Aorta (tissue), 5 donors: ENCODE measurements around the gene SNRPD3. TPM values are rescaled to one million over a fixed set of nuclear protein-coding genes. Genes with fewer than 3 reads are reported as not detected.
"Not testable (repeated sequence)": the region's sequence is repeated elsewhere in the genome, so short reads cannot be mapped to it uniquely, and the experiment has no call there.

Experiments used
- ATAC-seq: fragments of 200-7000 bp; cut with Tn5 transposase; one replicate; pipeline ENCODE4 v1.9.1; 2022; ENCODE audit warnings: moderate library complexity; ENCODE audit not compliant: low FRiP score
- DNase-seq, 2 donors: peaks; one replicate each; pipeline ENCODE4 v3.0.0-alpha.2; 2020
- H3K27ac ChIP-seq, 2 donors: one replicate each; pipeline ENCODE4 v1.5.1; 2013; ENCODE audit warnings: low read length in 2 of 2, mild to moderate bottlenecking in 2 of 2, moderate library complexity in 2 of 2, control low read depth in 1 of 2, inconsistent platforms in 1 of 2, low read depth in 1 of 2
- H3K27me3 ChIP-seq, 2 donors: one replicate each; pipeline ENCODE4 v1.6.1; 2013; ENCODE audit warnings: control low read depth in 1 of 2, low read length in 1 of 2, mild to moderate bottlenecking in 1 of 2, moderate library complexity in 1 of 2; ENCODE audit not compliant: insufficient read depth in 2 of 2, control insufficient read depth in 1 of 2
- H3K36me3 ChIP-seq, 2 donors: one replicate each; pipeline ENCODE4 v1.6.1; 2013; ENCODE audit warnings: control low read depth in 1 of 2, low read length in 1 of 2, mild to moderate bottlenecking in 1 of 2; ENCODE audit not compliant: insufficient read depth in 2 of 2, control insufficient read depth in 1 of 2
- H3K4me1 ChIP-seq, 2 donors: one replicate each; pipeline ENCODE4 v1.6.1; 2013; ENCODE audit warnings: low read length in 2 of 2, control low read depth in 1 of 2, mild to moderate bottlenecking in 1 of 2, moderate library complexity in 1 of 2; ENCODE audit not compliant: insufficient read depth in 2 of 2, control insufficient read depth in 1 of 2
- H3K4me3 ChIP-seq, 2 donors: one replicate each; pipeline ENCODE4 v1.5.1; 2013; ENCODE audit warnings: low read length in 2 of 2, control low read depth in 1 of 2, mild to moderate bottlenecking in 1 of 2
- H3K9me3 ChIP-seq: one replicate; pipeline ENCODE4 v1.6.1; 2013; ENCODE audit warnings: mild to moderate bottlenecking, low read length; ENCODE audit not compliant: control insufficient read depth
- WGBS, 2 donors: extraction: QIAGEN DNeasy Blood & Tissue Kit; methylation state at CpG; one replicate each; pipeline ENCODE4 v1.1.7; 2013; 5-methylcytosine and 5-hydroxymethylcytosine counted together
- intact Hi-C, 2 donors: fragments of 100-400 bp; cut with DNase I; formaldehyde crosslinking; loops; one replicate each; pipeline versions ENCODE4 v1.14.2 to v1.15.0; 2022
- polyA plus RNA-seq, 2 donors: library from polyadenylated mRNA; stranded (reverse); fragments of 200-250 nt; gene quantifications; one replicate each; pipeline ENCODE4 v1.2.3, GENCODE V29; 2013
- total RNA-seq, 2 donors: library from RNA; stranded (reverse); fragmentation: NEBNext Ultra II Directional; extraction: Animal tissue kit (Norgen Biotek cat#: 25700); gene quantifications; one replicate each; pipeline ENCODE4 v1.2.1, GENCODE V29; 2021
- donor health status: healthy with polysubstance abuse.
- donor health status: Bipolar disorder and iron deficiency.
- donor health status: DM: no; HTN: no; CAD: no.
- donor health status: DM: no; HTN: no; CAD: no.
- donor health status: DM: yes; HTN: yes; CAD: no.

SNRPD3 gene
- total and polyA plus RNA-seq, 4 donors: 43.4 to 91.4 (median 60.0) TPM

- H3K4me1 ChIP-seq: no peaks in the 10 kb centered on the region
- H3K27me3 ChIP-seq: no peaks in the 10 kb centered on the region
- H3K9me3 ChIP-seq: no peaks in the 10 kb centered on the region
- DNase-seq: peak in 1 of 2 donors; percentile 66
- no peaks in the 10 kb centered on the region for H3K36me3 ChIP-seq
- no peak for ATAC-seq
- WGBS, 2 donors: 91 to 95% methylated on average over 6 of the region's 6 CpGs
- no peak overlapping the region for H3K27ac ChIP-seq
- intact Hi-C loops: no loop called here
- no peak overlapping the region for H3K4me3 ChIP-seq
These were observed 35.6 kb downstream of the SNRPD3 start for GRCh38 chr22:24591286-24591830.

DNA sequence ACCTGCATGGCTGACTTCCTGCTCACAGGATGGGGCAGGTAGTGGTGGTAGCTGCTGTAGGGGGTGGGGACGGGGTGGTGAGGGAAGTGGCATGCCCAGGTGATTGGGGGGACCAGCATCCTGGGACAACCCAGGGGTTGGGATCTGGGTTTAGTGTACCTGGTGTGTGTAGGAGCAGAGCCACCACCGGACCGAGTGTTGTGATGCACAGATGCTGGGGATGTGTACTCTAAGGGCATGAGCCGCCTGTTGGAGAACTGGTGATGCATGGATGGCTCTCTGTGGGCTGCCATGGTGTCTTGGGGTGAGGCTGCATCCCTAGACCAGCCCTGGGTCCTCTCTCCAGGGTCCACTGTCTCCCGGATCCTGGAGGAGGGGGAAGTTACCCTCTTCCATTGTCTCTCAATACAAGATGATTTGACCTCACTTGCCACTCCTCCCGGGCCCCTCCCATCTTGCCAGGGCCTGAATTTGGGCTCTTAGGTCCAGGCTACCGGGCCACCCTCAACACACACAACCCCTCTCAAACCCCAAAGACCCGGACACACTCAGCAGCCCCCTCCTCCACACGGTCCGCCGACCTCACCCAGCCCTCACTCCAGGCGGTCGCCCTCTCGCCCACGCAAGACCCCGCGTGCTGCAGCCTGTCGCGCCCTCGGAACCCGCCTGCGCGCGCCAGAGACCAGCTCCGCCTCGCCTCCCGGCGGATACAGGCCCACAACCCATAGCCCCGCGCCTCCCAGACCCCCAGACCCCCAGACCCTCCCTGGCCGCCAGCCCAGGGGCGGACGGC is 36.5 kb downstream of the SNRPD3 start:
- no peaks in the 10 kb centered on the region for H3K36me3 ChIP-seq
- no peak overlapping the region for H3K27ac ChIP-seq
- intact Hi-C loops: no loop called here
- DNase-seq (peak; percentile 56 to 82), ATAC-seq (no peak)
- WGBS, 2 donors: 9 to 13% methylated on average over 30 to 33 of the region's 33 CpGs
- peak overlapping the region; percentile 21 to 49 for H3K4me3 ChIP-seq
- H3K9me3 ChIP-seq: no peaks in the 10 kb centered on the region
- no peaks in the 10 kb centered on the region for H3K4me1 ChIP-seq
- H3K27me3 ChIP-seq: no peaks in the 10 kb centered on the region

DNA sequence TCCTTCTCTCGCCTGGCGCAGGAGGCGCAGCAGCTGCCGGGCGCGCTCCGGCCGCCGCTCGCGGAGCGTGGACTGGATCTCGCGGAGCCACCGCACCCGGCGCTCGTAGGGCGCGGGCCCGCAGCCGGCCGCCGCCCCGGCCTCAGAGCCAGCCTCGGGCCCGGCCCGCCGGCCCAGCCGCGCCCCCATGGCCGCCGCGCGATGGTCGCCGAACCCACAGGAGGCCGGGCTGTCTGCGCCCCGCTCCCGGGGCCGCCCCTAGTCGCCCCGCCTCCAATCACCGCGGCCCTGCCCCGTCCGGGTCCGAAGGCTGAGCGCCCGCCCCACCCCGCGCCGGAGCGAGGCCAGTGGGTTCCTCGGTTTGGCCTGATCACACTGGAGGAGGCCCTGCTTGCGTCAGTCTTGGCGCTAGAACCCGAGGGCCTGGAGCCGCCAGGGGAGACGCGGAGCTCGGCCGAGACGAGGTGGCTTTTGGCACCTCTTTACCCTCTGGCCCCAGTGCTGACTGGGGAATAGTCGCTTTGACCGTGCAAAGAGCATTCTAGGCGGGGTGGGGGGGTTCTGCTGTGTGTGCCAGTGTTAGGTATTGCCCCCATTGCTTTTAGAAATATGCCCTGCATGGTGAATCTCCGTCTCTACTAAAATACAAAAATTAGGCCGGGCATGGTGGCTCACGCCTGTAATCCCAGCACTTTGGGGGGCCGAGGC is 37.2 kb downstream of the SNRPD3 start, which contains the start of gene LRRC75B:
Gene LRRC75B (minus strand): TSS at position 223 of the 708 bp plus-strand sequence. CDS start 34 bp downstream, at position 189.
- ATAC-seq (peak; percentile 93), DNase-seq (peak; percentile 94 to 97)
- no peaks in the 10 kb centered on the region for H3K27me3 ChIP-seq
- intact Hi-C loops: no loop called here
- peak within 1 kb of the TSS; percentile 21 to 49 for H3K4me3 ChIP-seq
- no peaks in the 10 kb centered on the region for H3K9me3 ChIP-seq
- no peaks in the 10 kb centered on the region for H3K36me3 ChIP-seq
- H3K4me1 ChIP-seq: no peaks in the 10 kb centered on the region
- H3K27ac ChIP-seq: peak within 1 kb of the TSS in 1 of 2 donors; percentile 3
- WGBS, 2 donors: 2 to 3% methylated on average over 35 to 72 of the region's 72 CpGs

- intact Hi-C loops, ATAC-seq, H3K27ac ChIP-seq, H3K27me3 ChIP-seq, H3K36me3 ChIP-seq, H3K4me3 ChIP-seq, H3K9me3 ChIP-seq, H3K4me1 ChIP-seq: not testable (repeated sequence)
- WGBS, 2 donors: 86% methylated on average over 10 of the region's 10 CpGs
- DNase-seq: peak in 1 of 2 donors; percentile 51
These were observed 37.7 kb downstream of the SNRPD3 start for GRCh38 chr22:24593559-24593835.

DNA sequence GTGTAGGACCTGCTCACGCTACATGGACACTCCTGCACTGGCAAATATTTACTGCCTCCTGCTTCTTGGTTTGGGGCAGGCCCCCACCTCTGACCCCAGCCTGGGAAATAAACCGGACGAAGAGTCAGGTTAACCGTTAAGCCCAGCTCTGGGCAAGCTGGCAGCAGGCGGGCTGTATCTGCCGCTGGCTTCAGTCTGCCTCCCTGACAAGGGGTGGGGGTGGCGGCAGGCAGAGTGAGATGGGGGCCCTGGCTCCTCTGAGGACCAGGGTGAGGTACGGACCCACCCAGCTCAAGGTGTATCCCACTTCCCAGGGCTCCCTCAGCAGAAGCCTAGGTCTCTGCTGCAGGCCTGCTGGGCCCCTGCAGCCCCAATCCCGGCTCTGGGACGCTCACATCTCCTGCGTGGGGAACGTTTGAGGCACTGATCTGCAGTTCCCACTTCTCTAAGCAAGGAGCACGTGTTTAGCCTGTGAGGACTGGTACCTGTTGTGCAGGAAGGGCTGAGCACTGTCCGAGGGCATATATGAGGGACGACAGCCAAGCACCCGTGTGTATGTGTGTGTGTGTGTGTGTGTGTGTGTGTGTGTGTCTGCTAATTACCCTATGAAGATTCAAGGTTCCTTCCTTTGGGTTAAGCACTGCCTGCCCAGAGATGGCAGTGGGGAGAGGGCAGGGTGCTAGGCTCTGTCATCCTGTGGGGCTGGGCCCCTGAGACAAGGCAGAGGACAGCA is 38.2 kb downstream of the SNRPD3 start:
- no peak overlapping the region for H3K27ac ChIP-seq
- WGBS, 2 donors: 49 to 54% methylated on average over 16 of the region's 16 CpGs
- DNase-seq (peak in 1 of 2 donors; percentile 61), ATAC-seq (no peak)
- H3K36me3 ChIP-seq: no peaks in the 10 kb centered on the region
- H3K4me3 ChIP-seq: no peak overlapping the region
- no peaks in the 10 kb centered on the region for H3K27me3 ChIP-seq
- no peaks in the 10 kb centered on the region for H3K4me1 ChIP-seq
- H3K9me3 ChIP-seq: no peaks in the 10 kb centered on the region
- intact Hi-C loops: no loop called here

- DNase-seq (peak in 1 of 2 donors; percentile 45), ATAC-seq (no peak)
- no peak overlapping the region for H3K27ac ChIP-seq
- WGBS, 2 donors: 21 to 26% methylated on average over 7 of the region's 7 CpGs
- H3K4me3 ChIP-seq: no peak overlapping the region
- H3K4me1 ChIP-seq: no peaks in the 10 kb centered on the region
- H3K27me3 ChIP-seq: no peaks in the 10 kb centered on the region
- intact Hi-C loops: no loop called here
- no peaks in the 10 kb centered on the region for H3K36me3 ChIP-seq
- H3K9me3 ChIP-seq: no peaks in the 10 kb centered on the region
These were observed 38.8 kb downstream of the SNRPD3 start for GRCh38 chr22:24594569-24595120.

DNA sequence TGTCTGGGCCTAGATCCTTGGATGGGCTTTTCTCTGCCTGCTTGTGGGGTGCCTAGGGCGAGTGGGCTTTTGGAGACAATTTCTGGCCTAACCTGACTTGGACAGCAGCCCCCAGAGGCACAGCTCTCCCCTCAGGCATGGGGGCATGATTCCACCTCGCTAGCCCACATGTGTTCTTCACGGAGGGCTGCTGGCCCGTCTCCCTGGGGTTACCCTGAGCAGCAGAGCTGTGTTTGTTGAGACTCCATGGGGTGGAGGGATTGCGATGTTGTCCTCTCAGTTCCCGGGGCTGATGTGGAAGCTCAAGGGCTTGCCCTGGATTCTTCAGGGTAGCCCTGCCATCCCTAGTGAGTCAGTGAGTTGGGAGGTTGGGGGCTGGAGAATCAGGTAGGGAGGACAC is 39.4 kb downstream of the SNRPD3 start:
- H3K27ac ChIP-seq: no peak overlapping the region
- no peaks in the 10 kb centered on the region for H3K9me3 ChIP-seq
- no peak for ATAC-seq
- H3K4me1 ChIP-seq: no peaks in the 10 kb centered on the region
- WGBS, 2 donors: 74 to 75% methylated on average over 6 of the region's 6 CpGs
- peak in 1 of 2 donors; percentile 32 for DNase-seq
- intact Hi-C loops: no loop called here
- no peak overlapping the region for H3K4me3 ChIP-seq
- no peaks in the 10 kb centered on the region for H3K36me3 ChIP-seq
- H3K27me3 ChIP-seq: no peaks in the 10 kb centered on the region

DNA sequence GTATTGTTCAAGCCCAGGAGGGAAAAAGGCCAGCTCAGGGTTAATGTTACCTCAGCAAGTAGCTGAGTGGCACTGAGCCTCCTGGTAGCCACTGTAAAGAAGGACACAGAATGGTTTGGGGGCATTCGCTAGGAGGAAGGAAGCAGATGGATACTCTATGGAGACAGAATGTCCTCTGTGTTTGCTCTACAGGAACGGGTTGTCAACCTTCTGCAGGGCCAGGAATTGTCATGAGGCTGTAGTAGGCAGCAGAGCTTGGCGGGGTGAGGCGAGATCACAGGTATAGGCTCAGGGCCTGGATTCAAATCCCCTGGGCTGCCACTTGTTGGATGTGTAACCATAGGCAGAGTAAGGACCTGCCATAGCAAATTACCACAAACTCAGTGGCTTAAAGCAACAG is 40.1 kb downstream of the SNRPD3 start:
- Histone ChIP-seq H3K4me1 (no peaks in the 10 kb centered on the region), H3K27ac (no peak overlapping the region), H3K9me3 (no peaks in the 10 kb centered on the region), H3K27me3 (no peaks in the 10 kb centered on the region), H3K36me3 (no peaks in the 10 kb centered on the region), H3K4me3 (no peak overlapping the region)
- ATAC-seq: no peak
- DNase-seq: peak in 1 of 2 donors; percentile 9
- intact Hi-C loops: no loop called here
- 98 to 99% methylated on average over 4 of the region's 4 CpGs for WGBS, 2 donors
